Ascending aorta (tissue), 2 donors: ENCODE results near the gene ARHGAP33. TPM values are rescaled to one million over a fixed set of nuclear protein-coding genes. Genes with fewer than 3 reads are reported as not detected.

Source experiments
- DNase-seq, 2 donors: peaks; one replicate each; pipeline ENCODE4 v3.0.0-alpha.2; 2019; ENCODE audit warnings: low spot score in 2 of 2
- H3K27ac ChIP-seq, 2 donors: fragments of 200-600 bp; sonication (generic); one replicate each; pipeline ENCODE4 v1.5.1; 2016 to 2017; ENCODE audit warnings: mild to moderate bottlenecking in 1 of 2
- H3K27me3 ChIP-seq: fragments of 200-600 bp; sonication (generic); one replicate; pipeline ENCODE4 v1.5.1; 2017
- H3K36me3 ChIP-seq, 2 donors: fragments of 200-600 bp; sonication (generic); one replicate each; pipeline ENCODE4 v1.5.1; 2016
- H3K4me1 ChIP-seq, 2 donors: fragments of 200-600 bp; sonication (generic); one replicate each; pipeline ENCODE4 v1.5.1; 2016 to 2017; ENCODE audit warnings: mild to moderate bottlenecking in 1 of 2
- H3K4me3 ChIP-seq, 2 donors: fragments of 200-600 bp; sonication (generic); one replicate each; pipeline ENCODE4 v1.5.1; 2016 to 2017; ENCODE audit warnings: mild to moderate bottlenecking in 1 of 2
- H3K9me3 ChIP-seq, 2 donors: fragments of 200-600 bp; sonication (generic); one replicate each; pipeline ENCODE4 v1.5.1; 2016
- intact Hi-C: fragments of 100-400 bp; cut with DNase I; formaldehyde crosslinking; loops from one replicate; pipeline ENCODE4 v1.15.1; 2023
- total RNA-seq: library from RNA; depleted of rRNA; stranded (reverse); fragments of >200 nt; gene quantifications from one replicate; pipeline ENCODE4 v1.1.0, GENCODE V29; 2016
- TF ChIP-seq, protein P1 (sequence below), 3 experiments: fragments of 200-600 bp in 2 of 3; fragments of 450-650 bp in 1 of 3; sonication (generic) in 2 of 3; IDR thresholded peaks; one replicate each; pipeline ENCODE4 v1.5.1; 2016 to 2019; ENCODE audit warnings: antibody characterized with exemption in 3 of 3, mild to moderate bottlenecking in 1 of 3, moderate library complexity in 1 of 3

Gene ARHGAP33
- total RNA-seq, 1 donor from 2014 or later: 8.7 TPM

GRCh38 chr19:35746087-35746462 lies 29.3 kb upstream of the ARHGAP33 start:
- Histone ChIP-seq H3K4me1 (peaks cover 5 to 29% of the 10 kb centered on the region in 2 donors), H3K4me3 (peak overlapping the region; percentile 74 to 92), H3K27ac (peak overlapping the region; percentile 99 to 100), H3K27me3 (no peaks in the 10 kb centered on the region), H3K9me3 (no peaks in the 10 kb centered on the region), H3K36me3 (no peaks in the 10 kb centered on the region)
- intact Hi-C loops: loop anchor here (10.0 kb wide), 3 partner anchors 369 to 601 kb away; partner anchors contain the start of genes FXYD7, OVOL3, POLR2I and TBCB
- TF ChIP-seq, protein P1, sequence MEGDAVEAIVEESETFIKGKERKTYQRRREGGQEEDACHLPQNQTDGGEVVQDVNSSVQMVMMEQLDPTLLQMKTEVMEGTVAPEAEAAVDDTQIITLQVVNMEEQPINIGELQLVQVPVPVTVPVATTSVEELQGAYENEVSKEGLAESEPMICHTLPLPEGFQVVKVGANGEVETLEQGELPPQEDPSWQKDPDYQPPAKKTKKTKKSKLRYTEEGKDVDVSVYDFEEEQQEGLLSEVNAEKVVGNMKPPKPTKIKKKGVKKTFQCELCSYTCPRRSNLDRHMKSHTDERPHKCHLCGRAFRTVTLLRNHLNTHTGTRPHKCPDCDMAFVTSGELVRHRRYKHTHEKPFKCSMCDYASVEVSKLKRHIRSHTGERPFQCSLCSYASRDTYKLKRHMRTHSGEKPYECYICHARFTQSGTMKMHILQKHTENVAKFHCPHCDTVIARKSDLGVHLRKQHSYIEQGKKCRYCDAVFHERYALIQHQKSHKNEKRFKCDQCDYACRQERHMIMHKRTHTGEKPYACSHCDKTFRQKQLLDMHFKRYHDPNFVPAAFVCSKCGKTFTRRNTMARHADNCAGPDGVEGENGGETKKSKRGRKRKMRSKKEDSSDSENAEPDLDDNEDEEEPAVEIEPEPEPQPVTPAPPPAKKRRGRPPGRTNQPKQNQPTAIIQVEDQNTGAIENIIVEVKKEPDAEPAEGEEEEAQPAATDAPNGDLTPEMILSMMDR (IDR thresholded peaks at IDR 0.05): no peak
- no peak for DNase-seq

DNA sequence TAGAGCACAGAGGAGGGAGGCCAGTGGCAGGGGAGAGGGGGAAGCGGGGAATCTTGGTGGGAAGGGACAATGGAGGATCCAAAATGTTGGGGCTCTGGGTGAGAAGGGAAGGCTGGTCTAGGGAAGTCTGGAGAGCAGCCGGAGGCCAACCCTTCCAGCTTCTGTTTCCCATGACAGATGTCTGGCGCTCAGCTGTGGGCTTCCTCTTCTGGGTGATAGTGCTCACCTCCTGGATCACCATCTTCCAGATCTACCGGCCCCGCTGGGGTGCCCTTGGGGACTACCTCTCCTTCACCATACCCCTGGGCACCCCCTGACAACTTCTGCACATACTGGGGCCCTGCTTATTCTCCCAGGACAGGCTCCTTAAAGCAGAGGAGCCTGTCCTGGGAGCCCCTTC lies 28.8 kb upstream of the ARHGAP33 start:
- no peak for DNase-seq
- Histone ChIP-seq H3K27me3 (no peaks in the 10 kb centered on the region), H3K4me1 (peaks cover 5 to 26% of the 10 kb centered on the region in 2 donors), H3K4me3 (peak overlapping the region; percentile 74 to 92), H3K9me3 (no peaks in the 10 kb centered on the region), H3K36me3 (no peaks in the 10 kb centered on the region), H3K27ac (peak overlapping the region; percentile 99 to 100)
- intact Hi-C loops: loop anchor here (10.0 kb wide), 3 partner anchors 368 to 602 kb away; partner anchors contain the start of genes FXYD7, OVOL3, POLR2I and TBCB
- TF ChIP-seq, protein P1 (IDR thresholded peaks at IDR 0.05): no peak

DNA sequence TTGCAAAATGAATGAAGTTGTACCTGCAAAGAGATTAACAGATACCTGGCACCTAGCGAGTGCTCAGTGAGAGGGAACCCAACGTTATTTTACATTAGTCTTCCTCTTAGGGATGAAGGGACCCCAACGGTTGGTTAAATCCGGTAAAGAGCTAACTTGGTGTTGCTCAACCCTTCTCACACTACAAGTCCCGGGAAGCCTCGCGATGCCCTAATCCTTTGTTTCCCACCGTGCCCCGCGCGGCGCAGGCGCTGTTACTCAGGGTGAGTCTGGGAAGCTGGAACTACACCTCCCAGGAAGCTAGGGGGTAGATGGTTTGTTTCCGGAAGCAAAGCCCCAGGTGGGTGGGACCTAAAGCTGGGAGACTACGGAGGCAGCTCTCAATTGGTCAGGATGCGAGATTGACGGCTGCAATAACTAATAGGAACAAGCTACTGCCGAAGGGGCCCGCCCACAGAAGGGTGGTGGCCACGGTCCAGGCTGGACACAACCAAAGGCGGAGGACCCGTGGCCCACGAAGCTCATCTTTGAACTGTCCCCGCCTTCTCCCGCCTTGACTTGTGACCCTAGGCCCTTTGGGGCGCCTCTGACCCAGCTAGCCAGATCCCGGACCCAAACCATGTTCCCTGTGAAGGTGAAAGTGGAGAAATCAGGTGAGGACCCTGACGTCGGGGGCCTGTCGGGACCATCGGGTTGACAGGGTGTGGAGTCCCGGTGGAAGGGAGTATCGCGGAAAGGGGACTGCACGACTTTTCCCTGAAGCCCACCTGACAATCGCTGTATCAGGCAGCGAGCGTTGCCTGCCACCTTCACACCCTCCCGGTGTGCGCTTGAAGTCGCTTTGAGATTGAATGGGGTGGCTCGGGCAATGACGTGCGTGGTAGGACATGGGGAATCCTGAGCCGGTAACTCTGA lies 27.0 kb upstream of the ARHGAP33 start, which contains the start of gene LIN37:
Gene LIN37, plus strand, starts transcription at position 471 of the 915 bp plus-strand sequence. Its CDS starts 149 bp downstream, at position 620.
- Histone ChIP-seq H3K4me3 (peak within 1 kb of the TSS; percentile 82 to 91), H3K27me3 (no peaks in the 10 kb centered on the region), H3K27ac (peak within 1 kb of the TSS; percentile 75 to 84), H3K9me3 (no peaks in the 10 kb centered on the region), H3K36me3 (peaks cover 8 to 14% of the 10 kb centered on the region in 2 donors), H3K4me1 (peaks cover 5 to 26% of the 10 kb centered on the region in 2 donors)
- TF ChIP-seq, protein P1 (IDR thresholded peaks at IDR 0.05): no peak
- peak; percentile 99 to 100 for DNase-seq
- intact Hi-C loops: loop anchor here (1.0 to 10.0 kb wide), 5 partner anchors 9 to 604 kb away; partner anchors contain the start of genes FXYD7, HSPB6, OVOL3 and POLR2I

DNA sequence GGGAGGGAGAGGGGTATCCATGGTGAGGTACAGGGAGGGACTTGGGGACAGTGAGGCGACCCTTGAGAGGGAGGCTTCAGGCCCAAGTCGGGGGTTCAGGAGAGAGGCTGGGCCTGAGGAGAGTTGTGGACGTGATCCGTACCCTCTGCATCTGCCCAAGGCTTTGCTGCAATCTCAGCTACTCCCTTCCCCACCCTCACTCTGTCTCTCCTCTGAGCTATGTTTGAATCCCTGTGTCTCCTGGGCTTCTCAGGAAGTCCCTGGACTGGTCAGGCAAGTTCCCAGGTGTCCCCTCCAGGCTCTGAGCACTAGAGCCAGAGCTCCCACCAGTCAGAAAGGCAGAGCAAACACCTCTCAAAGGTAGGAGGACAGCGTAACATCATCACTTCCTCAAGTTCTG lies 25.2 kb upstream of the ARHGAP33 start:
- intact Hi-C loops: no loop called here
- peak overlapping the region in 1 of 2 donors; percentile 5 for H3K4me3 ChIP-seq
- peak overlapping the region in 1 of 2 donors; percentile 15 for H3K27ac ChIP-seq
- H3K27me3 ChIP-seq: no peaks in the 10 kb centered on the region
- peaks cover 18 to 24% of the 10 kb centered on the region in 2 donors for H3K36me3 ChIP-seq
- no peaks in the 10 kb centered on the region for H3K9me3 ChIP-seq
- no peak for DNase-seq
- TF ChIP-seq, protein P1 (IDR thresholded peaks at IDR 0.05): no peak
- peaks cover 0 to 25% of the 10 kb centered on the region in 2 donors for H3K4me1 ChIP-seq

DNA sequence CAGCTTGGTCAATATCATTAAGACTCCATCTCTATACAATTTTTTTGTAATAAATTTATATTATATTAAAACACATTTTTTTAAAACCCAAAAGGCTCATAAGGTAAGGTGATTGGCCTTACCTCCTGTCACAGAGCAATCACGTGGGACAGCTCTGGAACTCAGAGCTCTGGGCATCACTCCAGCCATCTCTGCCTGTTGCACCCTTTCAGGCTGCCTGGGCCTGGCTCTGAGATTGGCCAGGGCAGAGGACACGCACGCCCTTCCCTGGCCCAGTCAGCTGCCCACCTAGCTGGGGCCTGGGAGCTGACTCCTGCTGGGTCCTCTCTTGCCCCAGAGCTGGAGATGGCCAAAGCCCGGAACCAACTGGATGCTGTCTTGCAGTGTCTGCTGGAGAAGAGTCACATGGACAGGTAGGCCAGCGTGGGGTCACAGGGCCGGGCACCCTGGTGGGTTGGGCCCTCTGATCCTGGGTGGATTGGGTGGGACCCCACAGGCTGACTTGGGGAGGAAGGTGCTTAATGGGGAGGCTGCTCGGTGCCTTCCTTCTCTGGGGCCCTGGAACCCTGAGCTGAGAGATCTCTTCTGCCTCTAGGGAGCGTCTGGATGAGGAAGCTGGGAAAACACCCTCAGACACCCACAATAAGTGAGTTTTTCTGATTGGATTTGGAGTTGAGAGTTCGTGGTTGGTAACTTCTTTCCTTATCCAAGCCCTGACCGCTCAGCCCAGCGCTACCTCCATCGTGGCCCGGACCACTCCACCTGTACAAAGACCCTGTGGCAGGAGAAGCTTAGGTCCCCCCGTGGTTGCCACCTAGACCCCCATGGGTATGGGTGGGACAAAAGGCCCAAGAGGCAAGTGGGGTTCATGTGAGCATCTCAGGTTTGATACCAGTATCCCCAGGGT lies 23.3 kb upstream of the ARHGAP33 start:
- intact Hi-C loops: no loop called here
- no peaks in the 10 kb centered on the region for H3K27me3 ChIP-seq
- H3K9me3 ChIP-seq: no peaks in the 10 kb centered on the region
- no peak overlapping the region for H3K4me3 ChIP-seq
- TF ChIP-seq, protein P1 (IDR thresholded peaks at IDR 0.05): no peak
- peaks cover 18 to 24% of the 10 kb centered on the region in 2 donors for H3K36me3 ChIP-seq
- no peak for DNase-seq
- H3K27ac ChIP-seq: no peak overlapping the region
- peaks cover 4 to 30% of the 10 kb centered on the region in 2 donors for H3K4me1 ChIP-seq
